LNCAP (cell line): ENCODE data around the gene FBXO46.

Source experiments
- TF ChIP-seq, protein P1 (sequence below): fragments of 450-650 bp; IDR thresholded peaks from 2 replicates; pipeline ENCODE4 v1.5.1; 2017; ENCODE audit warnings: mild to moderate bottlenecking

Gene FBXO46

DNA sequence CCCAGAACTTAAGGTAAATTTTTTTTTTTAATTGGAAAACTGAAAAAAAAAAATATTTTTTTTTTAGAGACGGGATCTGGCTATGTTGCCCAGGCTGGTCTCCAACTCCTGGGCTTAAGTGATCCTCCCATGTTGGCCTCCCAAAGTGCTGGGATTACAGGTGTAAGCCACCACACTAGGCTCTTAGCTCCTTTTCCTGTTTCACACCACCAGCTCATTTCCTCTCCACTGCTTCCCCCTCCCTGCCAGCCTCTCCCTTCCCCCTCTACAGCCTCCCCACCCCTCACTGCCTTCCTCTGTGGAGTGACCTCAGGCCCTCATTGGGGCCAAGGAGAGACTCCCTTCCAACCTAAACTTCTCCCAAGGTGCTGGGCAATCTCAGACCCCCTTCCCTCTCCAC is 66.9 kb downstream of the FBXO46 start:
- TF ChIP-seq, protein P1, sequence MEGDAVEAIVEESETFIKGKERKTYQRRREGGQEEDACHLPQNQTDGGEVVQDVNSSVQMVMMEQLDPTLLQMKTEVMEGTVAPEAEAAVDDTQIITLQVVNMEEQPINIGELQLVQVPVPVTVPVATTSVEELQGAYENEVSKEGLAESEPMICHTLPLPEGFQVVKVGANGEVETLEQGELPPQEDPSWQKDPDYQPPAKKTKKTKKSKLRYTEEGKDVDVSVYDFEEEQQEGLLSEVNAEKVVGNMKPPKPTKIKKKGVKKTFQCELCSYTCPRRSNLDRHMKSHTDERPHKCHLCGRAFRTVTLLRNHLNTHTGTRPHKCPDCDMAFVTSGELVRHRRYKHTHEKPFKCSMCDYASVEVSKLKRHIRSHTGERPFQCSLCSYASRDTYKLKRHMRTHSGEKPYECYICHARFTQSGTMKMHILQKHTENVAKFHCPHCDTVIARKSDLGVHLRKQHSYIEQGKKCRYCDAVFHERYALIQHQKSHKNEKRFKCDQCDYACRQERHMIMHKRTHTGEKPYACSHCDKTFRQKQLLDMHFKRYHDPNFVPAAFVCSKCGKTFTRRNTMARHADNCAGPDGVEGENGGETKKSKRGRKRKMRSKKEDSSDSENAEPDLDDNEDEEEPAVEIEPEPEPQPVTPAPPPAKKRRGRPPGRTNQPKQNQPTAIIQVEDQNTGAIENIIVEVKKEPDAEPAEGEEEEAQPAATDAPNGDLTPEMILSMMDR, result no peak

DNA sequence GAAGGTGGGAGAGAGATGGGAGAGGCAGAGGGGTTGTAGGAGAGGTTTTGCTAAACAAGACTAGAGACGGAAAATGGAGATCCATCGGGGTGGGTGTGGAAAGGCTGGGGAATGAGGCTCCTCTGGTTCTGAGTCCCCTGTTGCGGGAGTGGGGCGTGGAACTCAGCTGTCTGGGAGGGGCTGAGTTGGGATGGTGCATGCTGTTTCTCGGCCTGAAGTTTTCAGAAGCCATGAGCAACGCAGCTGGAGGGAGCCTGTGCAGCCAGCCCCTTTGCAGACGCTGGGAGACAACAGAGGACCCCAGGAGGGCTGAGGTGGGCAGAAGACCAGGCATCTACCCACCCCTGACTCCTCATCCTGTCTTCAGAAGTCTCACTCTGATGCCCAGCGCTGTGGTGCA is 70.1 kb downstream of the FBXO46 start:
- TF ChIP-seq, protein P1, result no peak
